Progenitor cell of endocrine pancreas (in vitro differentiated cells): ENCODE results near the gene CRTAP. TPM values are rescaled to one million over a fixed set of nuclear protein-coding genes. Genes with fewer than 3 reads are reported as not detected.

Source experiments
- DNase-seq: peaks from one replicate; pipeline ENCODE4 v3.0.0; 2021; ENCODE audit warnings: low spot score; ENCODE audit not compliant: unreplicated experiment
- H3K27ac Mint-ChIP-seq: 2 replicates; pipeline ENCODE4 v1.8.0; 2021; ENCODE audit warnings: mild to moderate bottlenecking, moderate library complexity, mixed read lengths
- H3K27me3 Mint-ChIP-seq: 2 replicates; pipeline ENCODE4 v1.8.0; 2021; ENCODE audit warnings: mixed read lengths
- H3K36me3 Mint-ChIP-seq: 2 replicates; pipeline ENCODE4 v1.8.0; 2022; ENCODE audit warnings: mixed read lengths; ENCODE audit not compliant: insufficient read depth
- H3K4me1 Mint-ChIP-seq: 2 replicates; pipeline ENCODE4 v1.8.0; 2021; ENCODE audit warnings: low read depth, mixed read lengths
- H3K4me3 Mint-ChIP-seq: 2 replicates; pipeline ENCODE4 v1.8.0; 2021; ENCODE audit warnings: low read depth, mild to moderate bottlenecking, moderate library complexity, mixed read lengths
- H3K9me3 Mint-ChIP-seq: 2 replicates; pipeline ENCODE4 v1.8.0; 2021; ENCODE audit warnings: low read depth, mixed read lengths
- total RNA-seq: library from RNA; stranded (reverse); gene quantifications from 2 replicates; pipeline ENCODE4 v1.2.1, GENCODE V29; 2021
- TF ChIP-seq, protein P1 (sequence below): fragments of 200-600 bp; sonication (generic); IDR thresholded peaks from one replicate; pipeline ENCODE4 v1.5.0; 2021; ENCODE audit warnings: antibody characterized with exemption, mild to moderate bottlenecking; ENCODE audit not compliant: unreplicated experiment

CRTAP gene
- total RNA-seq, 1 donor from 2014 or later: 66.9 TPM

GRCh38 chr3:33081812-33082211 lies 32.0 kb upstream of the CRTAP start:
- Mint-ChIP-seq H3K9me3 (no peaks in the 10 kb centered on the region), H3K36me3 (peaks cover 3% of the 10 kb centered on the region), H3K27ac (no peak overlapping the region), H3K4me1 (peaks cover 3% of the 10 kb centered on the region), H3K27me3 (no peaks in the 10 kb centered on the region), H3K4me3 (no peak overlapping the region)
- DNase-seq: no peak
- TF ChIP-seq, protein P1, sequence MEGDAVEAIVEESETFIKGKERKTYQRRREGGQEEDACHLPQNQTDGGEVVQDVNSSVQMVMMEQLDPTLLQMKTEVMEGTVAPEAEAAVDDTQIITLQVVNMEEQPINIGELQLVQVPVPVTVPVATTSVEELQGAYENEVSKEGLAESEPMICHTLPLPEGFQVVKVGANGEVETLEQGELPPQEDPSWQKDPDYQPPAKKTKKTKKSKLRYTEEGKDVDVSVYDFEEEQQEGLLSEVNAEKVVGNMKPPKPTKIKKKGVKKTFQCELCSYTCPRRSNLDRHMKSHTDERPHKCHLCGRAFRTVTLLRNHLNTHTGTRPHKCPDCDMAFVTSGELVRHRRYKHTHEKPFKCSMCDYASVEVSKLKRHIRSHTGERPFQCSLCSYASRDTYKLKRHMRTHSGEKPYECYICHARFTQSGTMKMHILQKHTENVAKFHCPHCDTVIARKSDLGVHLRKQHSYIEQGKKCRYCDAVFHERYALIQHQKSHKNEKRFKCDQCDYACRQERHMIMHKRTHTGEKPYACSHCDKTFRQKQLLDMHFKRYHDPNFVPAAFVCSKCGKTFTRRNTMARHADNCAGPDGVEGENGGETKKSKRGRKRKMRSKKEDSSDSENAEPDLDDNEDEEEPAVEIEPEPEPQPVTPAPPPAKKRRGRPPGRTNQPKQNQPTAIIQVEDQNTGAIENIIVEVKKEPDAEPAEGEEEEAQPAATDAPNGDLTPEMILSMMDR: no peak

DNA sequence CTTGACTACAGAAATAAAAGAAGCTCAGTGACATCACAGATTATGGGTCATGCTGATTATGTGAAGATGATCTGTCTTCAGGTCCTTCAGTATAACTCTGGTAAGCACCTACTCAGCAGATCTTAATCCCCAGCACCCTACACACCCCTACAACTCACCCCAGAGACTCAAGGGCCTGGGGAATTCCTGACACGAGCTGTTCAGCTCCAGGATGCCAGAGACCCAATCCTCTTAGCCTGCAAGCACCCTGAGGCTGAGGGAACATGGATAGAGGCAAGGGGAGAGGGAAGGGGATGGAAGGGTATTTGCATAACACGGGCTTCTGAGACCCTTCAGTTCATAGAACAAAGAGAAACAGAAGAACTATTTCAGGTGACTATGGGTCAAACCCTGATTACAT lies 29.9 kb upstream of the CRTAP start:
- Mint-ChIP-seq H3K4me3 (no peak overlapping the region), H3K27me3 (no peaks in the 10 kb centered on the region), H3K36me3 (peaks cover 10% of the 10 kb centered on the region), H3K9me3 (peaks cover 11% of the 10 kb centered on the region), H3K27ac (no peak overlapping the region), H3K4me1 (peaks cover 3% of the 10 kb centered on the region)
- DNase-seq: no peak
- TF ChIP-seq, protein P1: no peak

DNA sequence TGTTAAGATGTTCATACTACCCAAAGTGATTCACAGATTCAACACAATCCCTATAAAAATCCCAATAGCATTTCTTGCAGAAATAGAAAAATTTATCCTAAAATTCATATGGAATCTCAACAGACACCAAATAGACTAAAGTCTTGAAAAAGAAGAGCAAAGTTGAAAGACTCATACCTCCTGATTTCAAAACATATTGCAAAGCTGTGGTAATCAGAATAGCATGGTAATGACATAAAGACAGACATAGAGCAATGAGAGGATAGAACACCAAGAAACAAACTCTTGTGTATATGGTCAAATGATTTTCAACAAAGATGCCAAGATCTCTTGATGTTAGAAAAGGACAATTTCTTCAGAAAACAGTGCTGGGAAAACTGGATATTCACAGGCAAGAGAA lies 25.1 kb upstream of the CRTAP start:
- TF ChIP-seq, protein P1: no peak
- DNase-seq: no peak
- Mint-ChIP-seq H3K36me3 (peaks cover 37% of the 10 kb centered on the region), H3K9me3 (peaks cover 14% of the 10 kb centered on the region), H3K4me1 (peaks cover 3% of the 10 kb centered on the region), H3K27ac (no peak overlapping the region), H3K4me3 (no peak overlapping the region), H3K27me3 (no peaks in the 10 kb centered on the region)

DNA sequence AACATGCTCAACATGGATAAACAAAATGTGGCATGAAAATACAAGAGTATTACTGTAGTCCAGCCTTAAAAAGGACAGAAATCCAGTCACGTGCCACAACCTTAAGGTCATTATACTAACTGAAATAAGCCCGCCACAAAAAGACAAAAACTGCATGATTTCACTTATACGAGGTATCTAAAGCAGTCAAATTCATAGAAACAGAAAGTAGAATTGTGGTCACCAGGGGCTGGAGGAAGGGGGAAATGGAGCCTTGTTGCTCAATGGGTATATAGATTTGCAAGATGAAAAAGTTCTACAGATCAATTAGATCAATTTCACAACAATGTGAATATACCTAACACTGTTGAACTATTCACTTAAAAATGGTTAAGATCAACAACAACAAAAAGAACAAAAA lies 24.3 kb upstream of the CRTAP start:
- Mint-ChIP-seq H3K4me3 (no peak overlapping the region), H3K4me1 (no peaks in the 10 kb centered on the region), H3K27ac (no peak overlapping the region), H3K9me3 (peaks cover 14% of the 10 kb centered on the region), H3K27me3 (no peaks in the 10 kb centered on the region), H3K36me3 (peaks cover 36% of the 10 kb centered on the region)
- DNase-seq: no peak
- TF ChIP-seq, protein P1: no peak

- H3K27me3 Mint-ChIP-seq: no peaks in the 10 kb centered on the region
- no peak for DNase-seq
- H3K4me3 Mint-ChIP-seq: no peak overlapping the region
- TF ChIP-seq, protein P1: no peak
- H3K4me1 Mint-ChIP-seq: peaks cover 8% of the 10 kb centered on the region
- H3K27ac Mint-ChIP-seq: no peak overlapping the region
- H3K9me3 Mint-ChIP-seq: peaks cover 14% of the 10 kb centered on the region
- H3K36me3 Mint-ChIP-seq: peaks cover 36% of the 10 kb centered on the region
Observed at GRCh38 chr3:33091746-33092145, 22.1 kb upstream of the CRTAP start.
